ENCODE results near the gene EIF2D. TPM values are rescaled to one million over a fixed set of nuclear protein-coding genes. Genes with fewer than 3 reads are reported as not detected.
"Not testable (repeated sequence)": the region's sequence is repeated elsewhere in the genome, so short reads cannot be mapped to it uniquely, and the experiment has no call there.

Gene EIF2D
- total RNA-seq, 1 experiment from 2014 or later, result 110 TPM

GRCh38 chr1:206581571-206581981, 30.7 kb downstream of the EIF2D start:
- ChIA-PET CTCF (interaction anchor here (0.6 to 22.6 kb wide), 14 partner anchors 10 to 549 kb away, joined by 3 to 851 read pairs (median 8); partner anchors contain the start of genes EIF2D and RASSF5), POLR2A (interaction anchor here (1.1 kb wide), 1 partner anchor 83 kb away, joined by 3 read pairs; no protein-coding TSS in a partner anchor)
- no peaks in the 10 kb centered on the region for H3K27me3 Mint-ChIP-seq (ENCODE audit: insufficient read depth, unreplicated experiment)
- peaks cover 14% of the 10 kb centered on the region for H3K36me3 Mint-ChIP-seq (ENCODE audit: insufficient read depth, unreplicated experiment)
- no peak overlapping the region for H3K4me3 Mint-ChIP-seq (ENCODE audit: unreplicated experiment)
- H3K9me3 Mint-ChIP-seq (ENCODE audit: unreplicated experiment), result no peaks in the 10 kb centered on the region
- intact Hi-C loops (cut with micrococcal nuclease), result no loop called here
- TF ChIP-seq CTCF (IDR thresholded peaks at IDR 0.05; ENCODE audit: unreplicated experiment), result no peak
- no peak for DNase-seq (ENCODE audit: unreplicated experiment)
- BruUV-seq (replicated peaks), result no TSS peak
- H3K4me1 Mint-ChIP-seq (ENCODE audit: insufficient read depth, unreplicated experiment), result peaks cover 15% of the 10 kb centered on the region
- no peak overlapping the region for H3K27ac Mint-ChIP-seq (ENCODE audit: low read depth, unreplicated experiment)

GRCh38 chr1:206581114-206581497, 31.2 kb downstream of the EIF2D start:
- H3K4me3 Mint-ChIP-seq (ENCODE audit: unreplicated experiment); H3K36me3 Mint-ChIP-seq (ENCODE audit: insufficient read depth, unreplicated experiment); BruUV-seq (replicated peaks); DNase-seq (ENCODE audit: unreplicated experiment); H3K27ac Mint-ChIP-seq (ENCODE audit: low read depth, unreplicated experiment); intact Hi-C loops (cut with micrococcal nuclease); H3K9me3 Mint-ChIP-seq (ENCODE audit: unreplicated experiment); H3K27me3 Mint-ChIP-seq (ENCODE audit: insufficient read depth, unreplicated experiment): not testable (repeated sequence)
- H3K4me1 Mint-ChIP-seq (ENCODE audit: insufficient read depth, unreplicated experiment), result peaks cover 15% of the 10 kb centered on the region
- ChIA-PET CTCF (interaction anchor here (0.6 to 22.6 kb wide), 19 partner anchors 7 to 548 kb away, joined by 3 to 851 read pairs (median 5); partner anchors contain the start of genes EIF2D and RASSF5), POLR2A (interaction anchor here (1.0 to 1.1 kb wide), 2 partner anchors 10 to 82 kb away, joined by 3 read pairs; no protein-coding TSS in a partner anchor)

- no TSS peak for BruUV-seq (replicated peaks)
- no peak for TF ChIP-seq CTCF (IDR thresholded peaks at IDR 0.05; ENCODE audit: unreplicated experiment)
- no peak overlapping the region for H3K27ac Mint-ChIP-seq (ENCODE audit: low read depth, unreplicated experiment)
- no peak for DNase-seq (ENCODE audit: unreplicated experiment)
- no peak overlapping the region for H3K4me3 Mint-ChIP-seq (ENCODE audit: unreplicated experiment)
- CTCF ChIA-PET, result interaction anchor here (0.5 to 22.6 kb wide), 22 partner anchors 8 to 548 kb away, joined by 3 to 851 read pairs (median 4); partner anchors contain the start of genes EIF2D and RASSF5
- peaks cover 4% of the 10 kb centered on the region for H3K36me3 Mint-ChIP-seq (ENCODE audit: insufficient read depth, unreplicated experiment)
- peaks cover 15% of the 10 kb centered on the region for H3K4me1 Mint-ChIP-seq (ENCODE audit: insufficient read depth, unreplicated experiment)
- H3K27me3 Mint-ChIP-seq (ENCODE audit: insufficient read depth, unreplicated experiment), result no peaks in the 10 kb centered on the region
- intact Hi-C loops (cut with micrococcal nuclease), result no loop called here
- POLR2A ChIA-PET, result interaction anchor here (1.0 to 1.1 kb wide), 2 partner anchors 11 to 82 kb away, joined by 3 read pairs; no protein-coding TSS in a partner anchor
- H3K9me3 Mint-ChIP-seq (ENCODE audit: unreplicated experiment), result no peaks in the 10 kb centered on the region
Observed at GRCh38 chr1:206580438-206581113, 31.7 kb downstream of the EIF2D start.

GRCh38 chr1:206579747-206580437, 32.4 kb downstream of the EIF2D start:
- no peak overlapping the region for H3K4me3 Mint-ChIP-seq (ENCODE audit: unreplicated experiment)
- intact Hi-C loops (cut with micrococcal nuclease), result no loop called here
- no peaks in the 10 kb centered on the region for H3K27me3 Mint-ChIP-seq (ENCODE audit: insufficient read depth, unreplicated experiment)
- no peaks in the 10 kb centered on the region for H3K36me3 Mint-ChIP-seq (ENCODE audit: insufficient read depth, unreplicated experiment)
- BruUV-seq (replicated peaks), result no TSS peak
- DNase-seq (ENCODE audit: unreplicated experiment), result peak; percentile 23
- CTCF ChIA-PET, result interaction anchor here (0.6 to 22.6 kb wide), 19 partner anchors 9 to 393 kb away, joined by 3 to 851 read pairs (median 6); partner anchors contain the start of genes EIF2D and RASSF5
- H3K9me3 Mint-ChIP-seq (ENCODE audit: unreplicated experiment), result no peaks in the 10 kb centered on the region
- no peak overlapping the region for H3K27ac Mint-ChIP-seq (ENCODE audit: low read depth, unreplicated experiment)
- H3K4me1 Mint-ChIP-seq (ENCODE audit: insufficient read depth, unreplicated experiment), result peaks cover 17% of the 10 kb centered on the region
- POLR2A ChIA-PET, result interaction anchor here (1.6 kb wide), 1 partner anchor 10 kb away, joined by 3 read pairs; no protein-coding TSS in a partner anchor
- TF ChIP-seq CTCF (IDR thresholded peaks at IDR 0.05; ENCODE audit: unreplicated experiment), result no peak
